KBM-7 (cell line): Measurements from ENCODE around the gene WWTR1.

Source experiments
- DNase-seq: peaks from one replicate; pipeline ENCODE4 v3.0.0-alpha.2; 2015
- in situ Hi-C: fragments of 300-500 bp; cut with MboI; formaldehyde crosslinking; loops from 2 replicates; pipeline ENCODE4 v1.14.3; 2020; ENCODE audit warnings: low sequenced_read_pairs, low pct_unique_long_range_greater_than_20kb, mixed read lengths

The WWTR1 gene

GRCh38 chr3:149514471-149514870, 143.4 kb downstream of the WWTR1 start:
- in situ Hi-C loops: no loop called here

GRCh38 chr3:149512073-149512782, 145.6 kb downstream of the WWTR1 start:
- peak; percentile 54 for DNase-seq
- in situ Hi-C loops: no loop called here

More at GRCh38 chr3:149514471-149514870, 143.4 kb downstream of the WWTR1 start:
- DNase-seq: no peak

GRCh38 chr3:149511040-149511626, 146.7 kb downstream of the WWTR1 start:
- in situ Hi-C loops: no loop called here
- no peak for DNase-seq

- in situ Hi-C loops: no loop called here
- DNase-seq: no peak
Observed at GRCh38 chr3:149510480-149510879, 147.3 kb downstream of the WWTR1 start.

- in situ Hi-C loops: no loop called here
- DNase-seq: no peak
Observed at GRCh38 chr3:149509526-149509925, 148.3 kb downstream of the WWTR1 start.

GRCh38 chr3:149507491-149508324, 150.1 kb downstream of the WWTR1 start:
- peak; percentile 53 for DNase-seq

GRCh38 chr3:149506965-149507364, 150.9 kb downstream of the WWTR1 start:
- in situ Hi-C loops: no loop called here
- DNase-seq: no peak

More at GRCh38 chr3:149507491-149508324, 150.1 kb downstream of the WWTR1 start:
- in situ Hi-C loops: no loop called here

- DNase-seq: no peak
- in situ Hi-C loops: no loop called here
Observed at GRCh38 chr3:149506540-149506939, 151.3 kb downstream of the WWTR1 start.

GRCh38 chr3:149502438-149502837, 155.4 kb downstream of the WWTR1 start:
- DNase-seq: no peak
- in situ Hi-C loops: no loop called here

GRCh38 chr3:149501524-149501923, 156.3 kb downstream of the WWTR1 start:
- in situ Hi-C loops: no loop called here
- DNase-seq: no peak

GRCh38 chr3:149497966-149498670, 159.7 kb downstream of the WWTR1 start:
- in situ Hi-C loops: loop anchor here (25.0 kb wide), 1 partner anchor 536 kb away; no protein-coding TSS in a partner anchor

GRCh38 chr3:149496891-149497290, 160.9 kb downstream of the WWTR1 start:
- in situ Hi-C loops: loop anchor here (25.0 kb wide), 1 partner anchor 535 kb away; no protein-coding TSS in a partner anchor
- no peak for DNase-seq

More at GRCh38 chr3:149497966-149498670, 159.7 kb downstream of the WWTR1 start:
- DNase-seq: no peak

- in situ Hi-C loops: loop anchor here (25.0 kb wide), 1 partner anchor 533 kb away; no protein-coding TSS in a partner anchor
Observed at GRCh38 chr3:149495581-149496125, 162.2 kb downstream of the WWTR1 start.

GRCh38 chr3:149494759-149495580, 162.9 kb downstream of the WWTR1 start:
- in situ Hi-C loops: loop anchor here (25.0 kb wide), 1 partner anchor 533 kb away; no protein-coding TSS in a partner anchor
- DNase-seq: no peak

More at GRCh38 chr3:149495581-149496125, 162.2 kb downstream of the WWTR1 start:
- DNase-seq: no peak

- peak; percentile 60 for DNase-seq
- in situ Hi-C loops: loop anchor here (25.0 kb wide), 1 partner anchor 532 kb away; no protein-coding TSS in a partner anchor
Observed at GRCh38 chr3:149494022-149494758, 163.6 kb downstream of the WWTR1 start.

GRCh38 chr3:149493315-149494021, 164.4 kb downstream of the WWTR1 start:
- in situ Hi-C loops: loop anchor here (25.0 kb wide), 1 partner anchor 531 kb away; no protein-coding TSS in a partner anchor
- no peak for DNase-seq
